ENCODE measurements around the gene GSE1. TPM values are rescaled to one million over a fixed set of nuclear protein-coding genes. Genes with fewer than 3 reads are reported as not detected.

GSE1 gene
- total and polyA plus RNA-seq, 11 donors = 18.1 to 48.4 (median 37.1) TPM

DNA sequence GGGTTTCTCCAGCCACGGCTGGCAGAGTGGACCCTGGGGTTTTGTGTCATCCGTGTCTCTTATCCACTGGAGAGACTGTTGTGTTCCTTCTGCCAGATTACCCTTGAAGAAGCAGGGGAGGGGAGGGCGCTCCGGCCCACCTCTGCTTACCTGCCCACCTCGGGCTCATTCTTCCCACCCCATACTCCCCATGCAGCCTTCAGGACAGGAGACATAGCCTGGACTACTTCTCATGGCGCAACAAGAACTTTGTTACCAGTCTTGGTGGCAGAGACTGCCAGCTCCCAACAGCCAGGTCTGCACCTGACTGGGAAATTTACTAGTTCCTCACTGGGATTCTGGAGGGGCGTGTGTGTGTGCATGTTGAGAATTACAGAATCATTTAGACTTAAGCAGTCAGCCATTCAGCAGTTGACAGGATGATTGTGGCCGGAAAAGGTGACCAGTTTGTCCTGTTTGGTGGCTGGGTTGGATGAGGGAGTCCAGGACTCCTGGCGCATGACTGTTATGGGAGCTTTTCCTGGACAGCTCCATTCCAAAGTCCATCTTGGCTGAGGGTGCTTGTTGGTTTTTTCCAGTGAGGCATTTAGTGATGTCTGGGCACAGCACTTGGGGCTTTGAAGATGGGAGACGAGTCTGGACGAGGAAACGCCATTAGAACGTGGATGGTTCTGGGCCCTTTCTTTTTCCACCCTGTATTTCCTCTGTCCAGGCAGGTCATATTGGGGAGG, 8.7 kb downstream of the GSE1 start:
- no peak overlapping the region for H3K4me3 ChIP-seq
- H3K4me1 ChIP-seq = peaks cover 3 to 63% (median 24%) of the 10 kb centered on the region in 12 donors
- no peaks in the 10 kb centered on the region for H3K36me3 ChIP-seq
- H3K9me3 ChIP-seq = no peaks in the 10 kb centered on the region
- 87 to 91% (median 89%) methylated on average over 13 of the region's 13 CpGs for whole genome bisulfite sequencing, 4 donors
- H3K27ac ChIP-seq = no peak overlapping the region
- intact Hi-C loops (cut with DNase I) = no loop called here
- ATAC-seq (no peak), DNase-seq (no peak)
- TF ChIP-seq CTCF (IDR thresholded peaks at IDR 0.05) = no peak
- TF ChIP-seq POLR2A (IDR thresholded peaks at IDR 0.05) = no peak
- no peaks in the 10 kb centered on the region for H3K27me3 ChIP-seq

- TF ChIP-seq CTCF (IDR thresholded peaks at IDR 0.05) (no peak), POLR2A (IDR thresholded peaks at IDR 0.05) (no peak)
- Histone ChIP-seq H3K4me3 (no peak overlapping the region), H3K27ac (no peak overlapping the region), H3K36me3 (no peaks in the 10 kb centered on the region), H3K9me3 (no peaks in the 10 kb centered on the region), H3K27me3 (no peaks in the 10 kb centered on the region), H3K4me1 (peaks cover 5 to 63% (median 25%) of the 10 kb centered on the region in 12 donors)
- ATAC-seq (no peak), DNase-seq (no peak)
- WGBS, 4 donors = 75 to 84% (median 77%) methylated on average over 6 of the region's 6 CpGs
- intact Hi-C loops (cut with DNase I) = no loop called here
Observed at GRCh38 chr16:85622683-85623082, 9.6 kb downstream of the GSE1 start.

DNA sequence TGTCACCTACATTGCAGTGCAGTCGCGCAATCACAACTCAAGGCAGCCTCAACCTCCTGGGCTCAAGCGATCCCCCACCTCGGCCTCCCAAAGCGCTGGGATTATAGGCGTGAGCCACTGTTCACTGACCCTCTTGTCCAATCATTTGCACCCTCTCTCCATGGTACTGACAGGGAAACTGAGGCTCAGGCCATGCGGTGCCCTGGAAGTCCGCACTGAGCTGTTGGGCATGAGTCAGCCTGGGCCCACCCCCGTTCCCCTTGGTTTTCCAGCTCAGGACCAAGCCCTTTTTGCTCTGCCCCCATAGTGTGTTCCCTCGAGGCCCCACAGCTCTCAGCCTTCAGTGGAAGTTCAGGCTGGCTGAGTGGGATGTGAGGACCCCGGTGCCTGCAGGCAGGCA, 10.1 kb downstream of the GSE1 start:
- intact Hi-C loops (cut with DNase I) = no loop called here
- Histone ChIP-seq H3K27me3 (no peaks in the 10 kb centered on the region), H3K36me3 (no peaks in the 10 kb centered on the region), H3K9me3 (no peaks in the 10 kb centered on the region), H3K27ac (no peak overlapping the region), H3K4me1 (peaks cover 5 to 63% (median 29%) of the 10 kb centered on the region in 12 donors), H3K4me3 (no peak overlapping the region)
- 90 to 96% (median 95%) methylated on average over 11 of the region's 11 CpGs for WGBS, 4 donors
- no peak for DNase-seq
- ATAC-seq = no peak
- TF ChIP-seq POLR2A (IDR thresholded peaks at IDR 0.05) = no peak
- no peak for TF ChIP-seq CTCF (IDR thresholded peaks at IDR 0.05)

- H3K9me3 ChIP-seq = peaks cover 0 to 2% (median 0%) of the 10 kb centered on the region in 12 donors
- peaks cover 5 to 68% (median 37%) of the 10 kb centered on the region in 12 donors for H3K4me1 ChIP-seq
- H3K27me3 ChIP-seq = no peaks in the 10 kb centered on the region
- H3K36me3 ChIP-seq = no peaks in the 10 kb centered on the region
- TF ChIP-seq CTCF (IDR thresholded peaks at IDR 0.05) (no peak), POLR2A (IDR thresholded peaks at IDR 0.05) (no peak)
- 88 to 95% (median 91%) methylated on average over 21 of the region's 21 CpGs for WGBS, 4 donors
- DNase-seq (no peak), ATAC-seq (no peak)
- no peak overlapping the region for H3K27ac ChIP-seq
- no peak overlapping the region for H3K4me3 ChIP-seq
- intact Hi-C loops (cut with DNase I) = no loop called here
Observed at GRCh38 chr16:85623997-85624601, 11.0 kb downstream of the GSE1 start.
